ENCODE measurements around the gene KLK11. TPM values are rescaled to one million over a fixed set of nuclear protein-coding genes. Genes with fewer than 3 reads are reported as not detected.

Gene KLK11
- total and polyA plus RNA-seq, 7 experiments from 2014 or later = not detected

GRCh38 chr19:51002089-51002532, 24.3 kb downstream of the KLK11 start:
- Mint-ChIP-seq H3K9me3 (no peaks in the 10 kb centered on the region), H3K27ac (no peak overlapping the region), H3K27me3 (peaks cover 0 to 56% (median 51%) of the 10 kb centered on the region in 5 donors), H3K4me3 (peak overlapping the region in 1 of 10 donors; percentile 53), H3K36me3 (no peaks in the 10 kb centered on the region), H3K4me1 (peaks cover 0 to 5% (median 0%) of the 10 kb centered on the region in 7 donors)
- Histone ChIP-seq H3K4me3 (ENCODE audit: low read length) (no peak overlapping the region), H3K4me1 (ENCODE audit: control insufficient read depth in 2 of 2, insufficient read depth in 2 of 2, low read length in 2 of 2) (no peaks in the 10 kb centered on the region), H3K36me3 (ENCODE audit: control insufficient read depth in 2 of 3, insufficient read depth in 3 of 3, low read length in 3 of 3) (no peaks in the 10 kb centered on the region), H3K27me3 (ENCODE audit: control insufficient read depth in 2 of 2, insufficient read depth in 2 of 2, low read length in 2 of 2) (peaks cover 0 to 6% of the 10 kb centered on the region in 2 donors), H3K9me3 (ENCODE audit: control insufficient read depth in 2 of 3, low read length in 3 of 3) (no peaks in the 10 kb centered on the region), H3K27ac (ENCODE audit: low read depth, low read length) (no peak overlapping the region)
- ChIA-PET POLR2A (no interaction called here), CTCF (interaction anchor here (0.6 to 0.7 kb wide), 2 partner anchors 416 to 738 kb away, joined by 3 read pairs; no protein-coding TSS in a partner anchor)
- DNase-seq (no peak), ATAC-seq (no peak)
- intact Hi-C loops (cut with micrococcal nuclease) = no loop called here

- peaks cover 0 to 57% (median 55%) of the 10 kb centered on the region in 5 donors for H3K27me3 Mint-ChIP-seq
Observed at GRCh38 chr19:51001515-51001914, 24.9 kb downstream of the KLK11 start, which contains the start of gene KLK8. KLK8 (minus strand) TSS chr19:51001604; CDS start chr19:51001167, 437 bp downstream.

GRCh38 chr19:51000981-51001380, 25.4 kb downstream of the KLK11 start:
- Mint-ChIP-seq H3K4me1 (peaks cover 0 to 5% (median 0%) of the 10 kb centered on the region in 7 donors), H3K36me3 (no peaks in the 10 kb centered on the region), H3K27ac (no peak overlapping the region), H3K9me3 (no peaks in the 10 kb centered on the region), H3K4me3 (no peak overlapping the region), H3K27me3 (peaks cover 0 to 57% (median 54%) of the 10 kb centered on the region in 5 donors)
- DNase-seq = no peak
- H3K27ac ChIP-seq (ENCODE audit: low read depth, low read length) = no peak overlapping the region
- H3K36me3 ChIP-seq (ENCODE audit: control insufficient read depth in 2 of 3, insufficient read depth in 3 of 3, low read length in 3 of 3) = no peaks in the 10 kb centered on the region
- intact Hi-C loops (cut with micrococcal nuclease) = no loop called here
- no peaks in the 10 kb centered on the region for H3K4me1 ChIP-seq (ENCODE audit: control insufficient read depth in 2 of 2, insufficient read depth in 2 of 2, low read length in 2 of 2)
- CTCF ChIA-PET = no interaction called here
- no peaks in the 10 kb centered on the region for H3K9me3 ChIP-seq (ENCODE audit: control insufficient read depth in 2 of 3, low read length in 3 of 3)
- POLR2A ChIA-PET = no interaction called here
- peaks cover 0 to 6% of the 10 kb centered on the region in 2 donors for H3K27me3 ChIP-seq (ENCODE audit: control insufficient read depth in 2 of 2, insufficient read depth in 2 of 2, low read length in 2 of 2)
- ATAC-seq = no peak
- no peak overlapping the region for H3K4me3 ChIP-seq (ENCODE audit: low read length)

More at GRCh38 chr19:51001515-51001914, 24.9 kb downstream of the KLK11 start, which contains the start of gene KLK8:
- Mint-ChIP-seq H3K27ac (no peak within 1 kb of the TSS), H3K9me3 (no peaks in the 10 kb centered on the region), H3K36me3 (no peaks in the 10 kb centered on the region), H3K4me3 (peak within 1 kb of the TSS in 1 of 10 donors; percentile 53), H3K4me1 (peaks cover 0 to 5% (median 0%) of the 10 kb centered on the region in 7 donors)
- Histone ChIP-seq H3K27ac (ENCODE audit: low read depth, low read length) (no peak within 1 kb of the TSS), H3K4me1 (ENCODE audit: control insufficient read depth in 2 of 2, insufficient read depth in 2 of 2, low read length in 2 of 2) (no peaks in the 10 kb centered on the region), H3K36me3 (ENCODE audit: control insufficient read depth in 2 of 3, insufficient read depth in 3 of 3, low read length in 3 of 3) (no peaks in the 10 kb centered on the region), H3K4me3 (ENCODE audit: low read length) (no peak within 1 kb of the TSS), H3K9me3 (ENCODE audit: control insufficient read depth in 2 of 3, low read length in 3 of 3) (no peaks in the 10 kb centered on the region), H3K27me3 (ENCODE audit: control insufficient read depth in 2 of 2, insufficient read depth in 2 of 2, low read length in 2 of 2) (peaks cover 0 to 6% of the 10 kb centered on the region in 2 donors)
- ChIA-PET CTCF (interaction anchor here (0.6 to 0.7 kb wide), 2 partner anchors 416 to 738 kb away, joined by 3 read pairs; no protein-coding TSS in a partner anchor), POLR2A (no interaction called here)
- no peak for DNase-seq
- ATAC-seq = no peak
- intact Hi-C loops (cut with micrococcal nuclease) = no loop called here

GRCh38 chr19:51000426-51000825, 26.0 kb downstream of the KLK11 start:
- Mint-ChIP-seq H3K36me3 (no peaks in the 10 kb centered on the region), H3K27ac (no peak overlapping the region), H3K4me1 (peaks cover 0 to 5% (median 0%) of the 10 kb centered on the region in 7 donors), H3K27me3 (peaks cover 0 to 58% (median 56%) of the 10 kb centered on the region in 5 donors), H3K4me3 (no peak overlapping the region), H3K9me3 (no peaks in the 10 kb centered on the region)
- ChIA-PET POLR2A (no interaction called here), CTCF (no interaction called here)
- H3K27ac ChIP-seq (ENCODE audit: low read depth, low read length) = no peak overlapping the region
- ATAC-seq = no peak
- intact Hi-C loops (cut with micrococcal nuclease) = no loop called here
- no peak overlapping the region for H3K4me3 ChIP-seq (ENCODE audit: low read length)
- DNase-seq = no peak
- H3K27me3 ChIP-seq (ENCODE audit: control insufficient read depth in 2 of 2, insufficient read depth in 2 of 2, low read length in 2 of 2) = peaks cover 0 to 6% of the 10 kb centered on the region in 2 donors
- no peaks in the 10 kb centered on the region for H3K9me3 ChIP-seq (ENCODE audit: control insufficient read depth in 2 of 3, low read length in 3 of 3)
- no peaks in the 10 kb centered on the region for H3K36me3 ChIP-seq (ENCODE audit: control insufficient read depth in 2 of 3, insufficient read depth in 3 of 3, low read length in 3 of 3)
- no peaks in the 10 kb centered on the region for H3K4me1 ChIP-seq (ENCODE audit: control insufficient read depth in 2 of 2, insufficient read depth in 2 of 2, low read length in 2 of 2)

- peaks cover 0 to 2% (median 0%) of the 10 kb centered on the region in 11 donors for H3K9me3 Mint-ChIP-seq
- DNase-seq (no peak), ATAC-seq (no peak)
- Histone ChIP-seq H3K9me3 (ENCODE audit: control insufficient read depth in 2 of 3, low read length in 3 of 3) (no peaks in the 10 kb centered on the region), H3K27me3 (ENCODE audit: control insufficient read depth in 2 of 2, insufficient read depth in 2 of 2, low read length in 2 of 2) (peaks cover 0 to 6% of the 10 kb centered on the region in 2 donors), H3K27ac (ENCODE audit: low read depth, low read length) (no peak overlapping the region), H3K4me1 (ENCODE audit: control insufficient read depth in 2 of 2, insufficient read depth in 2 of 2, low read length in 2 of 2) (no peaks in the 10 kb centered on the region), H3K36me3 (ENCODE audit: control insufficient read depth in 2 of 3, insufficient read depth in 3 of 3, low read length in 3 of 3) (no peaks in the 10 kb centered on the region), H3K4me3 (ENCODE audit: low read length) (no peak overlapping the region)
- H3K27me3 Mint-ChIP-seq = peaks cover 0 to 54% (median 46%) of the 10 kb centered on the region in 5 donors
- ChIA-PET POLR2A (no interaction called here), CTCF (no interaction called here)
- intact Hi-C loops (cut with micrococcal nuclease) = no loop called here
- peaks cover 0 to 5% (median 0%) of the 10 kb centered on the region in 7 donors for H3K4me1 Mint-ChIP-seq
- H3K36me3 Mint-ChIP-seq = no peaks in the 10 kb centered on the region
- peak overlapping the region in 1 of 10 donors; percentile 48 for H3K4me3 Mint-ChIP-seq
- no peak overlapping the region for H3K27ac Mint-ChIP-seq
Observed at GRCh38 chr19:50998686-50999085, 27.7 kb downstream of the KLK11 start.

- Mint-ChIP-seq H3K4me3 (no peak overlapping the region), H3K27ac (no peak overlapping the region), H3K4me1 (peaks cover 0 to 5% (median 0%) of the 10 kb centered on the region in 7 donors), H3K36me3 (no peaks in the 10 kb centered on the region), H3K27me3 (peaks cover 0 to 53% (median 41%) of the 10 kb centered on the region in 5 donors), H3K9me3 (peaks cover 0 to 2% (median 0%) of the 10 kb centered on the region in 11 donors)
- H3K27me3 ChIP-seq (ENCODE audit: control insufficient read depth in 2 of 2, insufficient read depth in 2 of 2, low read length in 2 of 2) = peaks cover 0 to 6% of the 10 kb centered on the region in 2 donors
- H3K27ac ChIP-seq (ENCODE audit: low read depth, low read length) = no peak overlapping the region
- ATAC-seq (no peak), DNase-seq (no peak)
- no peaks in the 10 kb centered on the region for H3K9me3 ChIP-seq (ENCODE audit: control insufficient read depth in 2 of 3, low read length in 3 of 3)
- CTCF ChIA-PET = no interaction called here
- H3K4me3 ChIP-seq (ENCODE audit: low read length) = no peak overlapping the region
- intact Hi-C loops (cut with micrococcal nuclease) = no loop called here
- POLR2A ChIA-PET = no interaction called here
- H3K4me1 ChIP-seq (ENCODE audit: control insufficient read depth in 2 of 2, insufficient read depth in 2 of 2, low read length in 2 of 2) = no peaks in the 10 kb centered on the region
- no peaks in the 10 kb centered on the region for H3K36me3 ChIP-seq (ENCODE audit: control insufficient read depth in 2 of 3, insufficient read depth in 3 of 3, low read length in 3 of 3)
Observed at GRCh38 chr19:50998061-50998460, 28.4 kb downstream of the KLK11 start.

GRCh38 chr19:50994129-50994528, 32.3 kb downstream of the KLK11 start:
- intact Hi-C loops (cut with micrococcal nuclease) = no loop called here

More at GRCh38 chr19:50994129-50994528, 32.3 kb downstream of the KLK11 start:
- Mint-ChIP-seq H3K27ac (no peak overlapping the region), H3K4me1 (no peaks in the 10 kb centered on the region), H3K9me3 (peaks cover 0 to 3% (median 0%) of the 10 kb centered on the region in 11 donors), H3K27me3 (peaks cover 11 to 46% (median 37%) of the 10 kb centered on the region in 5 donors), H3K4me3 (no peak overlapping the region), H3K36me3 (no peaks in the 10 kb centered on the region)
- Histone ChIP-seq H3K36me3 (ENCODE audit: control insufficient read depth in 2 of 3, insufficient read depth in 3 of 3, low read length in 3 of 3) (no peaks in the 10 kb centered on the region), H3K27me3 (ENCODE audit: control insufficient read depth in 2 of 2, insufficient read depth in 2 of 2, low read length in 2 of 2) (no peaks in the 10 kb centered on the region), H3K27ac (ENCODE audit: low read depth, low read length) (no peak overlapping the region), H3K4me1 (ENCODE audit: control insufficient read depth in 2 of 2, insufficient read depth in 2 of 2, low read length in 2 of 2) (no peaks in the 10 kb centered on the region), H3K4me3 (ENCODE audit: low read length) (no peak overlapping the region), H3K9me3 (ENCODE audit: control insufficient read depth in 2 of 3, low read length in 3 of 3) (no peaks in the 10 kb centered on the region)
- POLR2A ChIA-PET = no interaction called here
- CTCF ChIA-PET = no interaction called here
- ATAC-seq (no peak), DNase-seq (no peak)

Data from naive thymus-derived CD4-positive, alpha-beta T cell (primary cell).